Epithelial cell of prostate (primary cell): ENCODE results near the gene SCAMP2.

ENCODE experiments used
- DNase-seq: peaks from one replicate; pipeline ENCODE4 v3.0.0-alpha.2; 2011; ENCODE audit warnings: low read depth, low spot score
- H3K27ac ChIP-seq: fragments of 450-650 bp; 2 replicates; pipeline ENCODE4 v1.5.1; 2017; ENCODE audit warnings: mild to moderate bottlenecking

Gene SCAMP2

GRCh38 chr15:74824976-74825375, 48.2 kb downstream of the SCAMP2 start:
- no peak overlapping the region for H3K27ac ChIP-seq
- DNase-seq, result no peak

- H3K27ac ChIP-seq, result no peak overlapping the region
- no peak for DNase-seq
Observed at GRCh38 chr15:74823324-74823723, 49.8 kb downstream of the SCAMP2 start.

GRCh38 chr15:74822233-74822632, 50.9 kb downstream of the SCAMP2 start:
- DNase-seq, result no peak

GRCh38 chr15:74821790-74822158, 51.4 kb downstream of the SCAMP2 start:
- H3K27ac ChIP-seq, result no peak overlapping the region
- DNase-seq, result no peak

More at GRCh38 chr15:74822233-74822632, 50.9 kb downstream of the SCAMP2 start:
- H3K27ac ChIP-seq, result no peak overlapping the region

GRCh38 chr15:74821091-74821789, 51.9 kb downstream of the SCAMP2 start:
- H3K27ac ChIP-seq, result no peak overlapping the region
- no peak for DNase-seq

GRCh38 chr15:74820056-74820455, 53.1 kb downstream of the SCAMP2 start:
- no peak overlapping the region for H3K27ac ChIP-seq
- DNase-seq, result no peak

GRCh38 chr15:74817370-74817737, 55.8 kb downstream of the SCAMP2 start:
- peak; percentile 66 for DNase-seq
- H3K27ac ChIP-seq, result peak overlapping the region; percentile 79

- DNase-seq, result no peak
- peak overlapping the region; percentile 79 for H3K27ac ChIP-seq
Observed at GRCh38 chr15:74816624-74817369, 56.4 kb downstream of the SCAMP2 start.

GRCh38 chr15:74815961-74816360, 57.2 kb downstream of the SCAMP2 start:
- no peak overlapping the region for H3K27ac ChIP-seq
- no peak for DNase-seq

- no peak for DNase-seq
Observed at GRCh38 chr15:74815121-74815934, 57.8 kb downstream of the SCAMP2 start.

GRCh38 chr15:74812533-74812932, 60.6 kb downstream of the SCAMP2 start, which contains the start of gene LMAN1L:
TSS of gene LMAN1L (plus strand) at chr15:74812835. CDS start at chr15:74812855, 20 bp downstream.
- H3K27ac ChIP-seq, result no peak within 1 kb of the TSS
- no peak for DNase-seq

More at GRCh38 chr15:74815121-74815934, 57.8 kb downstream of the SCAMP2 start:
- H3K27ac ChIP-seq, result no peak overlapping the region

- no peak for DNase-seq
- H3K27ac ChIP-seq, result no peak overlapping the region
Observed at GRCh38 chr15:74809956-74810355, 63.2 kb downstream of the SCAMP2 start.

- peak overlapping the region; percentile 85 for H3K27ac ChIP-seq
- DNase-seq, result no peak
Observed at GRCh38 chr15:74809242-74809641, 63.9 kb downstream of the SCAMP2 start.

GRCh38 chr15:74808840-74809229, 64.3 kb downstream of the SCAMP2 start:
- DNase-seq, result no peak
- peak overlapping the region; percentile 85 for H3K27ac ChIP-seq

- DNase-seq, result no peak
- peak overlapping the region; percentile 85 for H3K27ac ChIP-seq
Observed at GRCh38 chr15:74808078-74808839, 64.9 kb downstream of the SCAMP2 start.

GRCh38 chr15:74807282-74807681, 65.9 kb downstream of the SCAMP2 start:
- H3K27ac ChIP-seq, result peak overlapping the region; percentile 85
- no peak for DNase-seq

GRCh38 chr15:74804935-74805334, 68.2 kb downstream of the SCAMP2 start:
- H3K27ac ChIP-seq, result no peak overlapping the region
- DNase-seq, result no peak

GRCh38 chr15:74802862-74803447, 70.2 kb downstream of the SCAMP2 start:
- no peak overlapping the region for H3K27ac ChIP-seq
- DNase-seq, result no peak

GRCh38 chr15:74802290-74802689, 70.9 kb downstream of the SCAMP2 start:
- H3K27ac ChIP-seq, result no peak overlapping the region
- DNase-seq, result no peak
